Measurements from ENCODE around the gene AKAP1. TPM values are rescaled to one million over a fixed set of nuclear protein-coding genes. Genes with fewer than 3 reads are reported as not detected.

Gene AKAP1
- total and polyA plus RNA-seq, 4 donors, result 31.3 to 58.5 (median 39.8) TPM

- no peak overlapping the region for H3K4me3 ChIP-seq (ENCODE audit: low read depth in 1 of 3, low read length in 3 of 3)
- H3K36me3 ChIP-seq (ENCODE audit: control insufficient read depth in 4 of 4, insufficient read depth in 3 of 4, low read depth in 1 of 4, low read length in 3 of 4), result no peaks in the 10 kb centered on the region
- H3K27ac ChIP-seq (ENCODE audit: low read depth in 1 of 2, low read length in 2 of 2), result no peak overlapping the region
- no peak for DNase-seq (ENCODE audit: low spot score)
- 86% methylated on average over 7 of the region's 7 CpGs for WGBS
- H3K4me1 ChIP-seq (ENCODE audit: control insufficient read depth in 4 of 4, insufficient read depth in 4 of 4, low read length in 3 of 4), result no peaks in the 10 kb centered on the region
- peaks cover 0 to 11% (median 8%) of the 10 kb centered on the region in 4 donors for H3K9me3 ChIP-seq (ENCODE audit: control insufficient read depth in 4 of 4, low read length in 3 of 4)
- no peak for TF ChIP-seq SP1 (IDR thresholded peaks at IDR 0.05)
- TF ChIP-seq TAF1 (conservative IDR thresholded peaks at IDR 0.05), result no peak
- TF ChIP-seq RAD21 (IDR thresholded peaks at IDR 0.05), result no peak
- H3K27me3 ChIP-seq (ENCODE audit: control insufficient read depth in 4 of 4, insufficient read depth in 4 of 4, low read length in 3 of 4), result peaks cover 0 to under 1% (median 0%) of the 10 kb centered on the region in 4 donors
- H3K9ac ChIP-seq (ENCODE audit: low read depth in 1 of 2, low read length in 2 of 2), result no peak overlapping the region
Measured at GRCh38 chr17:57152967-57153528, 68.0 kb downstream of the AKAP1 start.

GRCh38 chr17:57154921-57155320, 69.9 kb downstream of the AKAP1 start:
- Histone ChIP-seq H3K4me3 (ENCODE audit: low read depth in 1 of 3, low read length in 3 of 3) (no peak overlapping the region), H3K9ac (ENCODE audit: low read depth in 1 of 2, low read length in 2 of 2) (no peak overlapping the region), H3K4me1 (ENCODE audit: control insufficient read depth in 4 of 4, insufficient read depth in 4 of 4, low read length in 3 of 4) (no peaks in the 10 kb centered on the region), H3K9me3 (ENCODE audit: control insufficient read depth in 4 of 4, low read length in 3 of 4) (peaks cover 0 to 5% (median 4%) of the 10 kb centered on the region in 4 donors), H3K27ac (ENCODE audit: low read depth in 1 of 2, low read length in 2 of 2) (no peak overlapping the region), H3K27me3 (ENCODE audit: control insufficient read depth in 4 of 4, insufficient read depth in 4 of 4, low read length in 3 of 4) (no peaks in the 10 kb centered on the region), H3K36me3 (ENCODE audit: control insufficient read depth in 4 of 4, insufficient read depth in 3 of 4, low read depth in 1 of 4, low read length in 3 of 4) (no peaks in the 10 kb centered on the region)
- TF ChIP-seq RAD21 (IDR thresholded peaks at IDR 0.05), result no peak
- TF ChIP-seq ZBTB33 (IDR thresholded peaks at IDR 0.05), result no peak
- TF ChIP-seq GABPA (IDR thresholded peaks at IDR 0.05 in 1 of 2, conservative IDR thresholded peaks at IDR 0.05 in 1 of 2), result no peak
- TF ChIP-seq RXRA (IDR thresholded peaks at IDR 0.05), result no peak
- TF ChIP-seq HNF4A (conservative IDR thresholded peaks at IDR 0.05), result no peak
- TF ChIP-seq MAX (IDR thresholded peaks at IDR 0.05), result no peak
- no peak for TF ChIP-seq SP1 (IDR thresholded peaks at IDR 0.05)
- TF ChIP-seq EGR1 (IDR thresholded peaks at IDR 0.05; ENCODE audit: low read depth in 2 of 2), result no peak
- no peak for TF ChIP-seq FOXA2 (IDR thresholded peaks at IDR 0.05)
- no peak for TF ChIP-seq JUND (IDR thresholded peaks at IDR 0.05)
- TF ChIP-seq FOXA1 (IDR thresholded peaks at IDR 0.05), result no peak
- TF ChIP-seq NR2F2 (IDR thresholded peaks at IDR 0.05), result no peak
- no peak for TF ChIP-seq TAF1 (conservative IDR thresholded peaks at IDR 0.05)
- TF ChIP-seq YY1 (IDR thresholded peaks at IDR 0.05), result no peak
- TF ChIP-seq ATF3 (IDR thresholded peaks at IDR 0.05), result no peak
- WGBS, result 77% methylated on average over 2 of the region's 2 CpGs
- no peak for DNase-seq (ENCODE audit: low spot score)

- Histone ChIP-seq H3K4me3 (ENCODE audit: low read depth in 1 of 3, low read length in 3 of 3) (no peak overlapping the region), H3K9ac (ENCODE audit: low read depth in 1 of 2, low read length in 2 of 2) (no peak overlapping the region), H3K27me3 (ENCODE audit: control insufficient read depth in 4 of 4, insufficient read depth in 4 of 4, low read length in 3 of 4) (no peaks in the 10 kb centered on the region), H3K9me3 (ENCODE audit: control insufficient read depth in 4 of 4, low read length in 3 of 4) (peaks cover 0 to 1% (median 0%) of the 10 kb centered on the region in 4 donors), H3K27ac (ENCODE audit: low read depth in 1 of 2, low read length in 2 of 2) (no peak overlapping the region), H3K4me1 (ENCODE audit: control insufficient read depth in 4 of 4, insufficient read depth in 4 of 4, low read length in 3 of 4) (no peaks in the 10 kb centered on the region), H3K36me3 (ENCODE audit: control insufficient read depth in 4 of 4, insufficient read depth in 3 of 4, low read depth in 1 of 4, low read length in 3 of 4) (no peaks in the 10 kb centered on the region)
- DNase-seq (ENCODE audit: low spot score), result no peak
- WGBS, result 92% methylated on average over 4 of the region's 4 CpGs
- TF ChIP-seq YY1 (IDR thresholded peaks at IDR 0.05) (no peak), FOXA1 (IDR thresholded peaks at IDR 0.05) (no peak), HNF4A (conservative IDR thresholded peaks at IDR 0.05) (no peak), ZBTB33 (IDR thresholded peaks at IDR 0.05) (no peak), CTCF (IDR thresholded peaks at IDR 0.05; ENCODE audit: low read depth, low read length, missing input control) (no peak), JUND (IDR thresholded peaks at IDR 0.05) (no peak), RXRA (IDR thresholded peaks at IDR 0.05) (no peak), FOXA2 (IDR thresholded peaks at IDR 0.05) (no peak), GABPA (IDR thresholded peaks at IDR 0.05 in 1 of 2, conservative IDR thresholded peaks at IDR 0.05 in 1 of 2) (no peak), ATF3 (IDR thresholded peaks at IDR 0.05) (no peak), TAF1 (conservative IDR thresholded peaks at IDR 0.05) (no peak)
Measured at GRCh38 chr17:57158325-57158724, 73.3 kb downstream of the AKAP1 start.
